ENCODE results near the gene DSCAM. TPM values are rescaled to one million over a fixed set of nuclear protein-coding genes. Genes with fewer than 3 reads are reported as not detected.

Gene DSCAM
- total and polyA plus RNA-seq, 2 donors (not counting 1 experiment from before 2014, with no cell fraction given): under 0.01 to 0.01 TPM

DNA sequence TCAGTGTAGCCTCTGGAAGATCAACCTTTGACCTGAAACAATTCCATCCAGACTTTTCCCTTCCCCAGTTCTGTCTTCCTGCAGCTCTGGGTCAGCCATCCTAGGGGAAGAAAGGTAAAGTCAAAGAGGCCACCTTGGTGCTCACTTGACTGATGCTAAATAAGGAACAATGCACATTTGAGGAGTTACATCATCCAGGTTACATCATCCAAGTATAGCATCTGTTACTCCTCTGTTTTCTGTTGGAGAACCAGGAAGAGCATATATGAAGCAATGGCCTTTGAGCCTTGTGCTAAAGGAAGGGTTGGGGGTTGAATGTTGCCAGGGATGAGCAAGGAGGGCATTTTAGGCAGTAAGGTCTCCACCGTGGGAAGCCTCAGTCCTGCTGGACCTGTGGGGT, 3.1 kb upstream of the DSCAM start:
- DNase-seq (ENCODE audit: low read depth in 2 of 2): no peak
- Histone ChIP-seq H3K27ac (ENCODE audit: insufficient read depth, low read length) (no peak overlapping the region), H3K79me2 (ENCODE audit: control insufficient read depth, insufficient read depth, low read length) (no peaks in the 10 kb centered on the region), H3K27me3 (ENCODE audit: control insufficient read depth, insufficient read depth, low read length) (no peaks in the 10 kb centered on the region), H3K36me3 (ENCODE audit: control insufficient read depth, insufficient read depth, low read length) (no peaks in the 10 kb centered on the region), H3K4me2 (ENCODE audit: extremely low read depth, insufficient read depth, low read length) (no peak overlapping the region), H3K9ac (ENCODE audit: insufficient read depth, low read length) (no peak overlapping the region), H2AFZ (ENCODE audit: low read length) (no peak overlapping the region), H3K4me1 (ENCODE audit: control insufficient read depth, extremely low read depth, insufficient read depth, low read length) (no peaks in the 10 kb centered on the region), H4K20me1 (ENCODE audit: control insufficient read depth, extremely low read depth, insufficient read depth, low read length) (no peaks in the 10 kb centered on the region), H3K4me3 (replicated peaks in 1 of 4; ENCODE audit: control extremely low read depth in 1 of 4, insufficient read depth in 1 of 4, low read depth in 3 of 4, low read length in 4 of 4) (no peak overlapping the region), H3K9me3 (ENCODE audit: control insufficient read depth, insufficient read depth, low read depth, low read length) (no peaks in the 10 kb centered on the region)
- TF ChIP-seq, protein P1, sequence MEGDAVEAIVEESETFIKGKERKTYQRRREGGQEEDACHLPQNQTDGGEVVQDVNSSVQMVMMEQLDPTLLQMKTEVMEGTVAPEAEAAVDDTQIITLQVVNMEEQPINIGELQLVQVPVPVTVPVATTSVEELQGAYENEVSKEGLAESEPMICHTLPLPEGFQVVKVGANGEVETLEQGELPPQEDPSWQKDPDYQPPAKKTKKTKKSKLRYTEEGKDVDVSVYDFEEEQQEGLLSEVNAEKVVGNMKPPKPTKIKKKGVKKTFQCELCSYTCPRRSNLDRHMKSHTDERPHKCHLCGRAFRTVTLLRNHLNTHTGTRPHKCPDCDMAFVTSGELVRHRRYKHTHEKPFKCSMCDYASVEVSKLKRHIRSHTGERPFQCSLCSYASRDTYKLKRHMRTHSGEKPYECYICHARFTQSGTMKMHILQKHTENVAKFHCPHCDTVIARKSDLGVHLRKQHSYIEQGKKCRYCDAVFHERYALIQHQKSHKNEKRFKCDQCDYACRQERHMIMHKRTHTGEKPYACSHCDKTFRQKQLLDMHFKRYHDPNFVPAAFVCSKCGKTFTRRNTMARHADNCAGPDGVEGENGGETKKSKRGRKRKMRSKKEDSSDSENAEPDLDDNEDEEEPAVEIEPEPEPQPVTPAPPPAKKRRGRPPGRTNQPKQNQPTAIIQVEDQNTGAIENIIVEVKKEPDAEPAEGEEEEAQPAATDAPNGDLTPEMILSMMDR (conservative IDR thresholded peaks at IDR 0.05 in 1 of 2, IDR thresholded peaks at IDR 0.05 in 1 of 2; ENCODE audit: low read depth in 1 of 2, low read length in 2 of 2): no peak
- no peak for TF ChIP-seq EZH2 (IDR thresholded peaks at IDR 0.05; ENCODE audit: low read length, missing control alignments)

DNA sequence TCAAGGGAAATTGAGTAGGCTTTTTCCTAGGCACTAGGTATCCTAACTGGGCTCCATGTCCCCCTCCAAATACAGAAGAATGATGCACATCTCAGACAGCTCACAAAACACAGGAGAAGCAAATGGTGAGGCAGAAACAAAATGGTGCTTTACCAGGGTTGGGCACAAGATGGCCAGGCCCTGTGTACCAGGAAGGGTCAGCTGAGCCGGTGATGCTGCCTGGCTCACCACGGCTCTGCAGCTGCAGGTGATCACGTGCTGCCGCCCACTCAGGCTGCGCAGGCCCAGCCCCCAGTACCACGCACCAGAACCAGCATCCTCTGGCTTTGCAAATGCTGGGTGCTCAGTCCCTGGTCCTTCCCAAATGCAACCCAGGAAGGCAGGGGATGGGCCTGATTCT, 993 bp upstream of the DSCAM start:
- Histone ChIP-seq H3K4me2 (ENCODE audit: extremely low read depth, insufficient read depth, low read length) (no peak overlapping the region), H3K36me3 (ENCODE audit: control insufficient read depth, insufficient read depth, low read length) (no peaks in the 10 kb centered on the region), H3K79me2 (ENCODE audit: control insufficient read depth, insufficient read depth, low read length) (no peaks in the 10 kb centered on the region), H2AFZ (ENCODE audit: low read length) (no peak overlapping the region), H3K4me3 (replicated peaks in 1 of 4; ENCODE audit: control extremely low read depth in 1 of 4, insufficient read depth in 1 of 4, low read depth in 3 of 4, low read length in 4 of 4) (no peak overlapping the region), H4K20me1 (ENCODE audit: control insufficient read depth, extremely low read depth, insufficient read depth, low read length) (no peaks in the 10 kb centered on the region), H3K9ac (ENCODE audit: insufficient read depth, low read length) (no peak overlapping the region), H3K4me1 (ENCODE audit: control insufficient read depth, extremely low read depth, insufficient read depth, low read length) (no peaks in the 10 kb centered on the region), H3K27ac (ENCODE audit: insufficient read depth, low read length) (no peak overlapping the region), H3K27me3 (ENCODE audit: control insufficient read depth, insufficient read depth, low read length) (no peaks in the 10 kb centered on the region), H3K9me3 (ENCODE audit: control insufficient read depth, insufficient read depth, low read depth, low read length) (no peaks in the 10 kb centered on the region)
- DNase-seq (ENCODE audit: low read depth in 2 of 2): no peak
- no peak for TF ChIP-seq EZH2 (IDR thresholded peaks at IDR 0.05; ENCODE audit: low read length, missing control alignments)
- TF ChIP-seq, protein P1 (conservative IDR thresholded peaks at IDR 0.05 in 1 of 2, IDR thresholded peaks at IDR 0.05 in 1 of 2; ENCODE audit: low read depth in 1 of 2, low read length in 2 of 2): no peak

- Histone ChIP-seq H3K27ac (ENCODE audit: insufficient read depth, low read length) (no peak overlapping the region), H3K4me1 (ENCODE audit: control insufficient read depth, extremely low read depth, insufficient read depth, low read length) (no peaks in the 10 kb centered on the region), H3K9me3 (ENCODE audit: control insufficient read depth, insufficient read depth, low read depth, low read length) (no peaks in the 10 kb centered on the region), H3K4me3 (replicated peaks in 1 of 4; ENCODE audit: control extremely low read depth in 1 of 4, insufficient read depth in 1 of 4, low read depth in 3 of 4, low read length in 4 of 4) (no peak overlapping the region), H4K20me1 (ENCODE audit: control insufficient read depth, extremely low read depth, insufficient read depth, low read length) (no peaks in the 10 kb centered on the region), H3K36me3 (ENCODE audit: control insufficient read depth, insufficient read depth, low read length) (no peaks in the 10 kb centered on the region), H3K27me3 (ENCODE audit: control insufficient read depth, insufficient read depth, low read length) (no peaks in the 10 kb centered on the region), H3K79me2 (ENCODE audit: control insufficient read depth, insufficient read depth, low read length) (no peaks in the 10 kb centered on the region), H3K9ac (ENCODE audit: insufficient read depth, low read length) (no peak overlapping the region), H2AFZ (ENCODE audit: low read length) (no peak overlapping the region), H3K4me2 (ENCODE audit: extremely low read depth, insufficient read depth, low read length) (no peak overlapping the region)
- TF ChIP-seq, protein P1 (conservative IDR thresholded peaks at IDR 0.05 in 1 of 2, IDR thresholded peaks at IDR 0.05 in 1 of 2; ENCODE audit: low read depth in 1 of 2, low read length in 2 of 2): no peak
- no peak for TF ChIP-seq EZH2 (IDR thresholded peaks at IDR 0.05; ENCODE audit: low read length, missing control alignments)
- DNase-seq (ENCODE audit: low read depth in 2 of 2): no peak
Measured at GRCh38 chr21:40846103-40846502, 855 bp downstream of the DSCAM start.
